Measurements from ENCODE around the gene GRHL1. TPM values are rescaled to one million over a fixed set of nuclear protein-coding genes. Genes with fewer than 3 reads are reported as not detected.

GRHL1 gene
- total and polyA plus RNA-seq, 2 donors (not counting 3 experiments of a cell fraction or from before 2014, with no cell fraction given), result 0.37 to 1.1 TPM

- no TSS peak for BruUV-seq (replicated peaks)
- H4K20me1 ChIP-seq (replicated peaks; ENCODE audit: control insufficient read depth, extremely low read depth, insufficient read depth, low read length), result no peaks in the 10 kb centered on the region
- ChIA-PET POLR2A (no interaction called here), CTCF (interaction anchor here (0.8 to 1.4 kb wide), 2 partner anchors 77 to 95 kb away, joined by 3 to 4 read pairs; no protein-coding TSS in a partner anchor)
- intact Hi-C loops (cut with micrococcal nuclease) (no loop called here), dilution Hi-C loops (cut with MboI; ENCODE audit: extremely low pct_ligation_motif_present, low sequenced_read_pairs) (no loop called here)
- no peaks in the 10 kb centered on the region for H3K4me1 ChIP-seq (ENCODE audit: control insufficient read depth, extremely low read depth, insufficient read depth, low read length)
- H3K9ac ChIP-seq (replicated peaks; ENCODE audit: extremely low read depth, insufficient read depth, low read length), result no peak overlapping the region
- no peak overlapping the region for H2AFZ ChIP-seq (ENCODE audit: low read depth, low read length)
- DNase-seq (ENCODE audit: low read depth, low spot score) (no peak), FAIRE-seq (no peak)
- H3K36me3 ChIP-seq (ENCODE audit: control insufficient read depth in 2 of 2, extremely low read depth in 1 of 2, insufficient read depth in 2 of 2, low read length in 2 of 2), result no peaks in the 10 kb centered on the region
- no peak overlapping the region for H3K4me2 ChIP-seq (ENCODE audit: insufficient read depth, low read length)
- no peak for TF ChIP-seq EZH2 (IDR thresholded peaks at IDR 0.05; ENCODE audit: borderline replicate concordance, low read depth, low read length, severe bottlenecking)
- no peak for TF ChIP-seq POLR2A (IDR thresholded peaks at IDR 0.05; ENCODE audit: low read depth, low read length)
- no peak for TF ChIP-seq CTCF (IDR thresholded peaks at IDR 0.05; ENCODE audit: extremely low read depth in 1 of 2, insufficient read depth in 1 of 2, low read depth in 1 of 2, low read length in 2 of 2)
- TF ChIP-seq POLR2AphosphoS5 (IDR thresholded peaks at IDR 0.05; ENCODE audit: insufficient read depth, low read depth, low read length), result no peak
- TF ChIP-seq JUN (IDR thresholded peaks at IDR 0.05; ENCODE audit: borderline replicate concordance, insufficient read depth, insufficient read length, low read depth), result no peak
- no peak for TF ChIP-seq FOS (IDR thresholded peaks at IDR 0.05; ENCODE audit: borderline replicate concordance, insufficient read depth, low read length)
- TF ChIP-seq MYC (IDR thresholded peaks at IDR 0.05; ENCODE audit: low read depth, low read length), result no peak
- no peak overlapping the region for H3K4me3 ChIP-seq (replicated peaks in 1 of 3; ENCODE audit: insufficient read depth in 1 of 3, low read depth in 1 of 3, low read length in 3 of 3)
- H3K27ac ChIP-seq (ENCODE audit: insufficient read depth, low read depth, low read length), result no peak overlapping the region
- no peaks in the 10 kb centered on the region for H3K9me1 ChIP-seq (replicated peaks; ENCODE audit: control insufficient read depth, extremely low read depth, insufficient read depth, low read length)
- no peaks in the 10 kb centered on the region for H3K79me2 ChIP-seq (ENCODE audit: control insufficient read depth, insufficient read depth, low read length)
- no peaks in the 10 kb centered on the region for H3K27me3 ChIP-seq (ENCODE audit: control insufficient read depth in 2 of 2, insufficient read depth in 2 of 2, low read length in 2 of 2)
- no peaks in the 10 kb centered on the region for H3K9me3 ChIP-seq (replicated peaks; ENCODE audit: control insufficient read depth, insufficient read depth, low read length)
Observed at GRCh38 chr2:9907402-9907801, 44.1 kb upstream of the GRHL1 start.

Data from endothelial cell of umbilical vein (primary cell).